K562 (cell line): Measurements from ENCODE around the gene PCDHGA12. TPM values are rescaled to one million over a fixed set of nuclear protein-coding genes. Genes with fewer than 3 reads are reported as not detected.
A peak's percentile ranks its signal among the peaks of the same experiment; 100 is the strongest.

Experiments used
- ATAC-seq: fragments of 200-7000 bp; cut with Tn5 transposase; 3 replicates; pipeline ENCODE4 v1.9.1; 2020; ENCODE audit warnings: moderate library complexity
- BruUV-seq: library from RNA; stranded (reverse); fragments of 400-500 nt; replicated peaks from 2 replicates; lab custom pipeline; 2021; lab: Mats Ljungman, UMichigan
- CTCF ChIA-PET: fragments of 300-600 bp; formaldehyde crosslinking; extraction: SDS; loops from one replicate; lab custom pipeline; 2021; ENCODE audit warnings: low intra/inter-chr PET ratio; lab: Yijun Ruan, JAX
- POLR2A ChIA-PET: fragments of 300-600, 350-650 bp; sonication (Branson Sonifier 250); formaldehyde crosslinking; extraction: SDS; loops from one replicate; lab custom pipeline; 2021; ENCODE audit warnings: antibody characterized with exemption, inconsistent platforms; lab: Yijun Ruan, JAX
- DNase-seq, 4 experiments: peaks; one replicate each; pipeline versions ENCODE4 v3.0.0 to v3.0.0-alpha.2; 2011 to 2018; ENCODE audit warnings: low spot score in 3 of 4, mixed read lengths in 3 of 4; ENCODE audit errors: extremely low read depth in 1 of 4
- FAIRE-seq: peaks from 2 replicates; lab custom pipeline; 2011; peaks lifted over from hg19 to GRCh38; lab: Jason Lieb, UNC
- H2AFZ ChIP-seq: 2 replicates; pipeline ENCODE4 v1.6.0; 2011; ENCODE audit warnings: low read depth, low read length, control low read depth, inconsistent platforms
- H3K27ac ChIP-seq: fragments of 200-600 bp; 3 replicates; pipeline ENCODE4 v1.8.0; 2011; ENCODE audit warnings: low read depth, mild to moderate bottlenecking, control low read depth, inconsistent platforms, low read length, moderate library complexity, mixed read lengths; ENCODE audit errors: extremely low read depth
- H3K27me3 ChIP-seq, 2 experiments: fragments of 300-600 bp in 1 of 2; 2 replicates in 1 of 2; 3 replicates in 1 of 2; pipeline versions ENCODE4 v1.6.0 to v1.8.0; 2011; ENCODE audit warnings: inconsistent platforms in 2 of 2, low read length in 2 of 2, mild to moderate bottlenecking in 1 of 2, mixed read lengths in 1 of 2, moderate library complexity in 1 of 2; ENCODE audit not compliant: control insufficient read depth in 2 of 2, insufficient read depth in 2 of 2
- H3K36me3 ChIP-seq: fragments of 300-600 bp; 3 replicates; pipeline ENCODE4 v1.8.0; 2011; ENCODE audit warnings: mild to moderate bottlenecking, low read length, inconsistent platforms; ENCODE audit not compliant: control insufficient read depth, insufficient read depth
- H3K4me1 ChIP-seq, 2 experiments: fragments of 200-600 bp in 1 of 2; replicated peaks in 1 of 2; 2 replicates in 1 of 2; 3 replicates in 1 of 2; pipeline versions ENCODE4 v1.5.1 to v1.8.0; 2011; ENCODE audit warnings: inconsistent platforms in 2 of 2, low read length in 2 of 2, mild to moderate bottlenecking in 1 of 2, mixed read lengths in 1 of 2, moderate library complexity in 1 of 2; ENCODE audit not compliant: control insufficient read depth in 2 of 2, insufficient read depth in 2 of 2
- H3K4me2 ChIP-seq: 2 replicates; pipeline ENCODE4 v1.6.1; 2011; ENCODE audit warnings: low read length, control low read depth, inconsistent platforms, mixed read lengths; ENCODE audit not compliant: insufficient read depth
- H3K4me3 ChIP-seq: fragments of 200-600 bp; sonication (generic), shearing (Covaris generic); 2 replicates; pipeline ENCODE4 v1.5.1; 2016; ENCODE audit warnings: control low read depth, inconsistent platforms
- H3K79me2 ChIP-seq: fragments of 200-600 bp; 3 replicates; pipeline ENCODE4 v1.8.0; 2011; ENCODE audit warnings: low read length, inconsistent platforms; ENCODE audit not compliant: control insufficient read depth, insufficient read depth
- H3K9ac ChIP-seq, 2 experiments: 2 replicates each; pipeline versions ENCODE4 v1.6.0 to v1.6.1; 2011; ENCODE audit warnings: low read depth in 2 of 2, low read length in 2 of 2, control low read depth in 1 of 2, inconsistent platforms in 1 of 2, mild to moderate bottlenecking in 1 of 2, mixed read lengths in 1 of 2; ENCODE audit not compliant: insufficient read depth in 1 of 2
- H3K9me1 ChIP-seq: one replicate; pipeline ENCODE4 v1.6.0; 2011; ENCODE audit warnings: inconsistent platforms, mild to moderate bottlenecking, low read length, moderate library complexity; ENCODE audit not compliant: control insufficient read depth, insufficient read depth
- H3K9me3 ChIP-seq: replicated peaks from 2 replicates; pipeline ENCODE4 v1.5.1; 2011; ENCODE audit warnings: low read depth, low read length, inconsistent platforms; ENCODE audit not compliant: control insufficient read depth, insufficient read depth
- H4K20me1 ChIP-seq: replicated peaks from 2 replicates; pipeline ENCODE4 v1.6.1; 2011; ENCODE audit warnings: low read length, inconsistent platforms, mixed read lengths; ENCODE audit not compliant: control insufficient read depth, insufficient read depth
- CEBPB ChIP-seq: fragments of 450-650 bp; IDR thresholded peaks from 2 replicates; pipeline ENCODE4 v1.6.1; 2016; ENCODE audit warnings: missing genetic modification characterization, missing compliant biosample characterization
- CEBPG ChIP-seq, 3 experiments: fragments of 200-800 bp in 1 of 3; sonication (Bioruptor generic) in 1 of 3; sonication (generic) in 1 of 3; formaldehyde crosslinking in 1 of 3; IDR thresholded peaks in 2 of 3; conservative IDR thresholded peaks in 1 of 3; 2 replicates each; pipeline versions ENCODE4 v1.6.1 to v1.8.0; 2016 to 2022; ENCODE audit warnings: missing compliant biosample characterization in 2 of 3, missing genetic modification characterization in 2 of 3, mild to moderate bottlenecking in 1 of 3, missing genetic modification reagents in 1 of 3
- RBM14 ChIP-seq: fragments of 200-400 bp; formaldehyde crosslinking; IDR thresholded peaks from 2 replicates; pipeline ENCODE4 v1.6.1; 2018; ENCODE audit warnings: low read depth, mild to moderate bottlenecking, low read length, moderate library complexity, borderline replicate concordance; ENCODE audit not compliant: insufficient read depth
- SMAD2 ChIP-seq: fragments of 150-350 bp; IDR thresholded peaks from 2 replicates; pipeline ENCODE4 v1.6.1; 2014; ENCODE audit warnings: low read depth, mild to moderate bottlenecking, low read length
- ZFX ChIP-seq: sonication (generic); formaldehyde crosslinking; IDR thresholded peaks from 2 replicates; pipeline ENCODE4 v1.8.0; 2022; ENCODE audit warnings: mild to moderate bottlenecking, missing genetic modification reagents, moderate library complexity
- ZNF347 ChIP-seq: fragments of 450-650 bp; formaldehyde crosslinking; IDR thresholded peaks from 2 replicates; pipeline ENCODE4 v1.4.0; 2020; ENCODE audit warnings: low read depth, mild to moderate bottlenecking, moderate library complexity
- ZNF79 ChIP-seq: fragments of 250-450 bp; sonication (Bioruptor Pico); IDR thresholded peaks from 2 replicates; pipeline ENCODE4 v1.4.0; 2020; ENCODE audit warnings: low read depth, mild to moderate bottlenecking, moderate library complexity
- WGBS: fragments of 100-300 bp; shearing (Covaris generic); methylation state at CpG from one replicate; pipeline ENCODE4 v1.1.6; 2016; ENCODE audit warnings: low coverage, mixed read lengths; ENCODE audit not compliant: insufficient coverage; ENCODE audit errors: missing lambda C conversion rate; 5-methylcytosine and 5-hydroxymethylcytosine counted together
- in situ Hi-C: fragments of 300-500 bp; cut with MboI; formaldehyde crosslinking; loops from 4 replicates; pipeline ENCODE4 v1.15.0; 2018; ENCODE audit warnings: inconsistent platforms, mixed read lengths
- intact Hi-C: fragments of 100-400 bp; cut with micrococcal nuclease; formaldehyde crosslinking; loops from 2 replicates; pipeline ENCODE4 v1.14.2; 2022
- polyA plus RNA-seq, 8 experiments: library from polyadenylated mRNA; depleted of rRNA in 4 of 8; stranded (reverse) in 5 of 8; unstranded in 3 of 8; fragments of >200 nt; fragmentation: Nextera tagmentation in 2 of 8; fragmentation: Illumina TruSeq in 1 of 8; extraction: Ambion mirVana in 2 of 8; extraction: Trizol in 1 of 8; gene quantifications; 2 replicates each; pipeline versions ENCODE4 v1.2.1 to v1.2.3, GENCODE V29; 2011 to 2014; ENCODE audit warnings: inconsistent platforms in 1 of 8, missing spikeins in 1 of 8
- total RNA-seq, 7 experiments: library from RNA; depleted of rRNA in 6 of 7; stranded (reverse); fragments of >200 nt in 6 of 7; fragmentation: Illumina TruSeq in 2 of 7; extraction: Trizol in 2 of 7; gene quantifications; 2 replicates each; pipeline versions ENCODE4 v1.2.1 to v1.2.3, GENCODE V29; 2011 to 2021; ENCODE audit warnings: low replicate concordance in 1 of 7
- TF ChIP-seq, protein P1 (sequence below): sonication (generic); formaldehyde crosslinking; IDR thresholded peaks from 2 replicates; pipeline ENCODE4 v1.8.0; 2022; ENCODE audit warnings: mild to moderate bottlenecking, low read depth, missing genetic modification reagents
- TF ChIP-seq, protein P2 (sequence below): IDR thresholded peaks from 2 replicates; pipeline ENCODE4 v1.6.1; 2014; ENCODE audit warnings: antibody characterized with exemption
- TF ChIP-seq, protein P3 (sequence below): fragments of 250-450 bp; sonication (Bioruptor Pico); IDR thresholded peaks from 2 replicates; pipeline ENCODE4 v1.8.0; 2021; ENCODE audit warnings: borderline replicate concordance, mild to moderate bottlenecking, moderate library complexity; ENCODE audit not compliant: poor library complexity, severe bottlenecking
- TF ChIP-seq, protein P4 (sequence below): sonication (generic); formaldehyde crosslinking; IDR thresholded peaks from 2 replicates; pipeline ENCODE4 v1.5.0; 2020; ENCODE audit warnings: missing genetic modification reagents
- TF ChIP-seq, protein P5 (sequence below): fragments of 250-450 bp; sonication (Bioruptor Pico); IDR thresholded peaks from 2 replicates; pipeline ENCODE4 v1.8.0; 2021; ENCODE audit warnings: moderate library complexity, mild to moderate bottlenecking, inconsistent platforms

The PCDHGA12 gene
- total and polyA plus RNA-seq, 9 of the 15 experiments (the other 6 are each of a cell fraction or from before 2014, with no cell fraction given) = 0.03 TPM; not detected in 8

DNA sequence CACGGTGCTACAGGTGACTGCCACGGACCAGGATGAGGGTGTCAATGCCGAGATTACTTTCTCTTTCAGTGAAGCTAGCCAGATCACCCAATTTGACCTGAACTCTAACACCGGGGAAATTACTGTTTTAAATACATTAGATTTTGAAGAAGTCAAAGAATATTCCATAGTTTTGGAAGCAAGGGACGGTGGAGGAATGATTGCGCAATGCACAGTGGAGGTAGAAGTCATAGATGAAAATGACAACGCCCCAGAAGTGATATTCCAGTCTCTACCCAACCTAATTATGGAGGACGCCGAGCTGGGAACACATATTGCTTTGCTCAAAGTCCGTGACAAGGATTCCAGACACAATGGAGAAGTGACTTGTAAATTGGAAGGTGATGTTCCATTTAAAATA is 41.6 kb upstream of the PCDHGA12 start:
- H3K9ac ChIP-seq = no peak overlapping the region
- no peak overlapping the region for H3K4me3 ChIP-seq
- no peaks in the 10 kb centered on the region for H4K20me1 ChIP-seq
- no TSS peak for BruUV-seq
- no peaks in the 10 kb centered on the region for H3K79me2 ChIP-seq
- H3K36me3 ChIP-seq = no peaks in the 10 kb centered on the region
- FAIRE-seq (no peak), DNase-seq (no peak), ATAC-seq (no peak)
- 2% methylated on average over 10 of the region's 10 CpGs for WGBS
- peaks cover 0 to 10% of the 10 kb centered on the region in 2 experiments; a peak in 1 of 5 replicates for H3K4me1 ChIP-seq
- H3K27ac ChIP-seq = no peak overlapping the region
- H3K27me3 ChIP-seq = peaks cover 3 to 33% of the 10 kb centered on the region in 2 experiments; a peak in 3 of 5 replicates
- intact Hi-C loops (no loop called here), in situ Hi-C loops (no loop called here)
- ChIA-PET POLR2A (no interaction called here), CTCF (no interaction called here)
- no peak overlapping the region for H3K4me2 ChIP-seq
- no peaks in the 10 kb centered on the region for H3K9me1 ChIP-seq
- H2AFZ ChIP-seq = no peak overlapping the region
- no peaks in the 10 kb centered on the region for H3K9me3 ChIP-seq
- TF ChIP-seq RBM14 = no peak
- TF ChIP-seq, protein P1, sequence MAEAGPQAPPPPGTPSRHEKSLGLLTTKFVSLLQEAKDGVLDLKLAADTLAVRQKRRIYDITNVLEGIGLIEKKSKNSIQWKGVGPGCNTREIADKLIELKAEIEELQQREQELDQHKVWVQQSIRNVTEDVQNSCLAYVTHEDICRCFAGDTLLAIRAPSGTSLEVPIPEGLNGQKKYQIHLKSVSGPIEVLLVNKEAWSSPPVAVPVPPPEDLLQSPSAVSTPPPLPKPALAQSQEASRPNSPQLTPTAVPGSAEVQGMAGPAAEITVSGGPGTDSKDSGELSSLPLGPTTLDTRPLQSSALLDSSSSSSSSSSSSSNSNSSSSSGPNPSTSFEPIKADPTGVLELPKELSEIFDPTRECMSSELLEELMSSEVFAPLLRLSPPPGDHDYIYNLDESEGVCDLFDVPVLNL (CRISPR knock-in tag) = no peak
- TF ChIP-seq, protein P2, sequence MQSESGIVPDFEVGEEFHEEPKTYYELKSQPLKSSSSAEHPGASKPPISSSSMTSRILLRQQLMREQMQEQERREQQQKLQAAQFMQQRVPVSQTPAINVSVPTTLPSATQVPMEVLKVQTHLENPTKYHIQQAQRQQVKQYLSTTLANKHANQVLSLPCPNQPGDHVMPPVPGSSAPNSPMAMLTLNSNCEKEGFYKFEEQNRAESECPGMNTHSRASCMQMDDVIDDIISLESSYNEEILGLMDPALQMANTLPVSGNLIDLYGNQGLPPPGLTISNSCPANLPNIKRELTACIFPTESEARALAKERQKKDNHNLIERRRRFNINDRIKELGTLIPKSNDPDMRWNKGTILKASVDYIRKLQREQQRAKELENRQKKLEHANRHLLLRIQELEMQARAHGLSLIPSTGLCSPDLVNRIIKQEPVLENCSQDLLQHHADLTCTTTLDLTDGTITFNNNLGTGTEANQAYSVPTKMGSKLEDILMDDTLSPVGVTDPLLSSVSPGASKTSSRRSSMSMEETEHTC = no peak
- TF ChIP-seq CEBPB = peak; percentile 87
- TF ChIP-seq ZFX (CRISPR knock-in tag) = no peak
- TF ChIP-seq, protein P3, sequence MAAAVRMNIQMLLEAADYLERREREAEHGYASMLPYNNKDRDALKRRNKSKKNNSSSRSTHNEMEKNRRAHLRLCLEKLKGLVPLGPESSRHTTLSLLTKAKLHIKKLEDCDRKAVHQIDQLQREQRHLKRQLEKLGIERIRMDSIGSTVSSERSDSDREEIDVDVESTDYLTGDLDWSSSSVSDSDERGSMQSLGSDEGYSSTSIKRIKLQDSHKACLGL = no peak
- no peak for TF ChIP-seq SMAD2
- no peak for TF ChIP-seq ZNF79
- TF ChIP-seq ZNF347 (CRISPR knock-in tag) = no peak
- TF ChIP-seq, protein P4, sequence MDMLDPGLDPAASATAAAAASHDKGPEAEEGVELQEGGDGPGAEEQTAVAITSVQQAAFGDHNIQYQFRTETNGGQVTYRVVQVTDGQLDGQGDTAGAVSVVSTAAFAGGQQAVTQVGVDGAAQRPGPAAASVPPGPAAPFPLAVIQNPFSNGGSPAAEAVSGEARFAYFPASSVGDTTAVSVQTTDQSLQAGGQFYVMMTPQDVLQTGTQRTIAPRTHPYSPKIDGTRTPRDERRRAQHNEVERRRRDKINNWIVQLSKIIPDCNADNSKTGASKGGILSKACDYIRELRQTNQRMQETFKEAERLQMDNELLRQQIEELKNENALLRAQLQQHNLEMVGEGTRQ (CRISPR knock-in tag) = no peak
- no peak for TF ChIP-seq CEBPG (CRISPR knock-in tag; IDR thresholded peaks at IDR 0.05)
- peak; percentile 35 to 94; a peak in 3 of 4 replicates for TF ChIP-seq CEBPG (tag; conservative IDR thresholded peaks at IDR 0.05 in 1 of 2, IDR thresholded peaks at IDR 0.05 in 1 of 2)
- TF ChIP-seq, protein P5, sequence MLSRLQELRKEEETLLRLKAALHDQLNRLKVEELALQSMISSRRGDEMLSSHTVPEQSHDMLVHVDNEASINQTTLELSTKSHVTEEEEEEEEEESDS (CRISPR knock-in tag) = no peak
